ENCODE results near the gene SPTBN4.
"Not testable (repeated sequence)": the region's sequence is repeated elsewhere in the genome, so short reads cannot be mapped to it uniquely, and the experiment has no call there.

Gene SPTBN4

DNA sequence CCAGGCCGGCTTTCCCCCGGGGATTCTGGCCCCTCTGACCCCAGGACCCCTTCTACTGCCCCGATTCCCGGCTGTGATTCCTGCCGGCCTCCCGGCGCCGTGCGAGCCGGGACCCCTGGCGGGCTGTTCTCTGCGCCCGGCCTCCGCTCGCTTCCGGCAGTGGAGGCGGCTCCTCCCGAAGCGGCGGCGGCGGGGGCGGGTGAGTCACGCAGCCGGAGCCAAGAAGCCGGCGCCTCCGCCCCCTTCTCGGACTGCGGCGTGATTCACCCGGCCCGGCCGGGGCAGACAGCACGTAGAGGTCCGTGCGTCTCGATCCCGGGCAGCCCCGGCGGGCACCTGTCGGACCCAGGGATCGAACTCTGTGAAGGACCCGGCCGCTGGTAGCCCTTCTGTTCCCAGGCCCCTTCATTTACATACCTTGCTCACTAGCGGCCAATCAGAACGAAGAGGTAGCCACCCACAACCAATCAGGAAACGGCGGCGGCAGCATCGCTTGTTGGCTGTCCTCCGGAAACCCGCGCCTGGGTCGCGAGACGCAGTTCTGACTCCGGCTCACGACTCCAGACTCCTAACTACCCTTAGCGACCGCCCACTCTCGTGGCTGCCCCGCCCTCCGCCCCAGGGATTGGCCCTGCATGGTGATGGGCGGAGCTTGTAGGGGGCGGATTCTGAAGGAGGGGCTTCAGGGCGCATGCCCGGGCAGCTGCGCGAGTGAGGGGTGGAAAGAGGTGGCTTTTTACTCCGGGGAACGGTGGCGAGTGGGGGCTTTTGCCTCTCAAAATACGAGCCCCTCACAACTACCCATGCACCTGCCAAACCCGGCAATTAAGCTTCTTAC lies 41.1 kb upstream of the SPTBN4 start, which contains the start of gene SERTAD1:
TSS of gene SERTAD1 (minus strand) at position 543 of the 838 bp plus-strand sequence. CDS start 2,446 bp downstream, outside the sequence.
- peak; percentile 99 for DNase-seq (ENCODE audit: low read depth)
- H3K4me3 ChIP-seq (replicated peaks; ENCODE audit: low read depth, low read length), result peak within 1 kb of the TSS; percentile 94
- TF ChIP-seq, protein P1, sequence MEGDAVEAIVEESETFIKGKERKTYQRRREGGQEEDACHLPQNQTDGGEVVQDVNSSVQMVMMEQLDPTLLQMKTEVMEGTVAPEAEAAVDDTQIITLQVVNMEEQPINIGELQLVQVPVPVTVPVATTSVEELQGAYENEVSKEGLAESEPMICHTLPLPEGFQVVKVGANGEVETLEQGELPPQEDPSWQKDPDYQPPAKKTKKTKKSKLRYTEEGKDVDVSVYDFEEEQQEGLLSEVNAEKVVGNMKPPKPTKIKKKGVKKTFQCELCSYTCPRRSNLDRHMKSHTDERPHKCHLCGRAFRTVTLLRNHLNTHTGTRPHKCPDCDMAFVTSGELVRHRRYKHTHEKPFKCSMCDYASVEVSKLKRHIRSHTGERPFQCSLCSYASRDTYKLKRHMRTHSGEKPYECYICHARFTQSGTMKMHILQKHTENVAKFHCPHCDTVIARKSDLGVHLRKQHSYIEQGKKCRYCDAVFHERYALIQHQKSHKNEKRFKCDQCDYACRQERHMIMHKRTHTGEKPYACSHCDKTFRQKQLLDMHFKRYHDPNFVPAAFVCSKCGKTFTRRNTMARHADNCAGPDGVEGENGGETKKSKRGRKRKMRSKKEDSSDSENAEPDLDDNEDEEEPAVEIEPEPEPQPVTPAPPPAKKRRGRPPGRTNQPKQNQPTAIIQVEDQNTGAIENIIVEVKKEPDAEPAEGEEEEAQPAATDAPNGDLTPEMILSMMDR (IDR thresholded peaks at IDR 0.05; ENCODE audit: low read length, missing control alignments), result peak; percentile 44

- DNase-seq (ENCODE audit: low read depth); H3K4me3 ChIP-seq (replicated peaks; ENCODE audit: low read depth, low read length): not testable (repeated sequence)
Observed at GRCh38 chr19:40428197-40428596, 38.6 kb upstream of the SPTBN4 start.

DNA sequence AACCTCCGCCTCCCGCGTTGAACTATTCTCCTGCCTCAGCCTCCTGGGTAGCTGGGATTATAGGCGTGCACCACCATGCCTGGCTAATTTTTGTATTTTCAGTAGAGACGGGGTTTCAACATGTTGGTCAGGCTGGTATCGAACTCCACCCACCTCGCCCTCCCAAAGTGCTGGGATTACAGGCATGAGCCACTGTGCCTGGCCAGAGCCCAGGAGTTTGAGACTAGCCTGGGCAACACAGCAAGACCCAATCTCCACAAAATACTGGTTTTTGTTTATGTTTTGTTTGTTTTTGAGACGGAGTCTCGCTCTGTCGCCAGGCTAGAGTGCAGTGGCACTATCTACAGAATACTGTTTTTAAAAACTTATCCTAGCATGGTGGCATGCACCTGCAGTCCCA lies 36.6 kb upstream of the SPTBN4 start:
- H3K4me3 ChIP-seq (replicated peaks; ENCODE audit: low read depth, low read length); DNase-seq (ENCODE audit: low read depth): not testable (repeated sequence)

- H3K4me3 ChIP-seq (replicated peaks; ENCODE audit: low read depth, low read length), result no peak overlapping the region
- TF ChIP-seq, protein P1 (IDR thresholded peaks at IDR 0.05; ENCODE audit: low read length, missing control alignments), result no peak
- no peak for DNase-seq (ENCODE audit: low read depth)
Observed at GRCh38 chr19:40431698-40432097, 35.1 kb upstream of the SPTBN4 start.

DNA sequence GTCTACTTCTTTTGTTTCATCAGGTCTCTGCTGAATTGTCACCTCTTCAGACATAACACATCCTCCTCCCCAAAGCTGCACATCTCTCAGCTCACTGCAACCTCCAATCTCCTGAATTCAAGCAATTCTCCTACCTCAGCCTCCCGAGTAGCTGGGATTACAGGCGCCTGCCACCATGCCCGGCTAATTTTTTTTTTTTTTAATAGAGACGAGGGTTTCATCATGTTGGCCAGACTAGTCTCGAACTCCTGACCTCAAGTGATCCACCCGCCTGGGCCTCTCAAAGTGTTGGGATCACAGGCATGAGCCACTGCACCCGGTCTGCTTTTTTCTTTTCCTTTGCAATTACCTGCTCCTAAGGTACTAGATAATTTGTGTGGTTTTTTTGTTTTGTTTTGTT lies 34.0 kb upstream of the SPTBN4 start:
- DNase-seq (ENCODE audit: low read depth), result not testable (repeated sequence)
- H3K4me3 ChIP-seq (replicated peaks; ENCODE audit: low read depth, low read length), result peak overlapping the region; percentile 49

DNA sequence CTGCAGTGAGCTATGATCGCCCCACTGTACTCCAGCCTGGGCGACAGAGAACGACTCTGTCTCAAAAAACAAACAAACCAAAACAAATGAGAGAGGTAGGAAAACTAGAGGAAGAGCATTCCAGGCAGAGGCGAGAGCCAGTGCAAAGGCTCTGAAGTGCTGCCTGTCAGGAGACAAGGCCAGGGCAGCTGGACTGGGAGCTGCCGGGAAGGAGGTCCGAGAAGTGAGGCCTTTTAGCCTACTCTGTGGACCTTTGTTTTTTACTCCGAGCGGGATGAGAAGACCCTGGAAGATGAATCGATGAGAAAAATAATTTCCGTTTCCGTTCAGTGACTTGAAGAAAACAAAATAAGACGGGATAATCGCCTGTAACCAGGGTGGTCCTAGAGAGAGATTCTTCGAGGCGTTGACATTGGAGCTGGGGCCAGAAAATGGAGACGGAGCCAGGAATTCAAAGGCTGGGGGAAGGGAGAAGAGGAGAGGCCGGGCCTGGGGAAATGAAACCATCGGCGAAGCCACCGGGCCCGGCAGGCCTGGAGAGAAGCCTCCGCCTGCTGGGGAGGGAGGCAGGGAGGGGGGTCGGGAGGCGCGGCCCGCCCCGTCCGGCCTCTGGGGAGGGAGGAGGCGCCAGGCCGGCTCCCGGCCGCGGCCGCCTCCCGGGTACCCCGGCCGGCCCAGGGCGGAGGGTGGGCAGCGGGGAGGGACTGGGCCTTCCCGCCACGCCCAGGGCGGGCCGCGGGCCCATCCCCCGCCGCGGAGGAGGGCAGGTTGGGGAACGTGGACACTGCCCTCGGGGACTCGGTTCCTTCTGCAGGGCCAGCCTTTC lies 33.2 kb upstream of the SPTBN4 start:
- peak; percentile 92 for DNase-seq (ENCODE audit: low read depth)
- TF ChIP-seq, protein P1 (IDR thresholded peaks at IDR 0.05; ENCODE audit: low read length, missing control alignments), result no peak
- peak overlapping the region; percentile 49 for H3K4me3 ChIP-seq (replicated peaks; ENCODE audit: low read depth, low read length)

DNA sequence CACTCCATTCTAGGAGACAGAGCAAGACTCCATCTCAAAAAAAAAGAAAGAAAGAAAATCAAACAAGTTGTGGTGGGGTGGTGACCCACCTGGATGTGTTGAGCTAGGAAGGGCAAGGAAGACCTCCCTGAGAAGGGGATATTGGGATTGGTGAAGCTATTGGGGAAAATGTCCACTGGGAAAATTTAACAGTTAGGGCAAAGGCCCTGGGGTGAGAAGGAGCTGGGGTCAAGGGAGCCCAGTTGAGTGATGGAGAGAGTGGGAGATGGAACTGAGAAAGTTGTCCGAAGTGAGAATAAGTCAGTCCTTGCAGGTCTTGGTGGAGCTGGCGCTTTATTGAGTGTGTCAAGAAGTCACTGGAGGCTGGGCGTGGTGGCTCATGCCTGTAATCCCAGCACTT lies 28.5 kb upstream of the SPTBN4 start:
- TF ChIP-seq, protein P1 (IDR thresholded peaks at IDR 0.05; ENCODE audit: low read length, missing control alignments), result no peak
- no peak for DNase-seq (ENCODE audit: low read depth)
- H3K4me3 ChIP-seq (replicated peaks; ENCODE audit: low read depth, low read length), result no peak overlapping the region

- DNase-seq (ENCODE audit: low read depth), result no peak
- peak overlapping the region; percentile 70 for H3K4me3 ChIP-seq (replicated peaks; ENCODE audit: low read depth, low read length)
- TF ChIP-seq, protein P1 (IDR thresholded peaks at IDR 0.05; ENCODE audit: low read length, missing control alignments), result no peak
Observed at GRCh38 chr19:40441719-40442253, 25.0 kb upstream of the SPTBN4 start.

Measured in fibroblast of pulmonary artery (primary cell).